Upper lobe of left lung (tissue), 4 donors: ENCODE results near the gene SLC5A6.

ENCODE experiments used
- EP300 ChIP-seq, 4 donors: sonication (generic); formaldehyde crosslinking; IDR thresholded peaks; one replicate each; pipeline ENCODE4 v1.5.1; 2017; ENCODE audit warnings: antibody characterized with exemption in 4 of 4, control low read depth in 2 of 4
- POLR2A ChIP-seq, 4 donors: fragments of 450-650 bp; IDR thresholded peaks; one replicate each; pipeline ENCODE4 v1.5.1; 2016 to 2017; ENCODE audit warnings: antibody characterized with exemption in 4 of 4, mild to moderate bottlenecking in 2 of 4
- POLR2AphosphoS5 ChIP-seq, 2 donors: sonication (generic); formaldehyde crosslinking; IDR thresholded peaks; one replicate each; pipeline ENCODE4 v1.5.1; 2017; ENCODE audit warnings: antibody characterized with exemption in 2 of 2
- TF ChIP-seq, protein P1 (sequence below), 6 experiments: fragments of 450-650 bp in 4 of 6; fragments of 200-600 bp in 2 of 6; sonication (generic) in 2 of 6; IDR thresholded peaks; one replicate each; pipeline ENCODE4 v1.5.1; 2016 to 2019; ENCODE audit warnings: antibody characterized with exemption in 6 of 6

DNA sequence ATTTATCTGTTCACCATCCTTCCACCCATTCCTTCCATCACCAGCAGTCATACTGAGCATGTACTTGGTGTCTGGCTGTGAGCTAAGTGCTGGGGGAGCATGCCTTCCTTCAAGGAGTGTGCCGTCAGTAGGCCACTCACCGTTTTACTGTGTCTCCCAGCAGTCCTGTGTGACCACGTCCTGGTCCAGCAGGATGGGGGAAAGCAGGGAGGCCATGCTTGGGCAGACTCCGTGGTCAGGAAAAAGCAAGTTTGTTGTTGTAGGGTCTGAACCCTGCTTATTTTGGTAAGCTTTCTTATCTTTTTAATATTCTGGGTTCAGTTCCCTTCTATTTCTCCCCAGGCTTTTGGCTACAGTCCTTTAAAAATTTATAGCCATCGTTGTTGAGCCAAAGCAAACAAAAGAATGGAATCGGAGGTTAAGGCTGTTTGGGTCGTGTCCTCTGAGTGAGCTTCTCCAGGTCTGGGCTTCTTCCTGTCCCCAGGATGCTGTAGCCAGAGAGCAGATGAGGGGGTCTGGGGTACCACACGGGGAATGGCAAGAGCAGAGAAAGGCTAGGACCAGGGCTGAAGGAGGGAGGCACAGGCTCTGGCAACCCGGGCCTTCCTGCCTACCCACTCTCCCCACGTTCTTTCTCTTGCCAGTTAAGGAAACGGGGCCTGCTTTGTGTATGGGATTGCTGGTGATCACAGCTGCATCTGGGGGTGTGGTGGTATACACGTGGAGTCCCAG is 37.3 kb upstream of the SLC5A6 start:
- TF ChIP-seq, protein P1, sequence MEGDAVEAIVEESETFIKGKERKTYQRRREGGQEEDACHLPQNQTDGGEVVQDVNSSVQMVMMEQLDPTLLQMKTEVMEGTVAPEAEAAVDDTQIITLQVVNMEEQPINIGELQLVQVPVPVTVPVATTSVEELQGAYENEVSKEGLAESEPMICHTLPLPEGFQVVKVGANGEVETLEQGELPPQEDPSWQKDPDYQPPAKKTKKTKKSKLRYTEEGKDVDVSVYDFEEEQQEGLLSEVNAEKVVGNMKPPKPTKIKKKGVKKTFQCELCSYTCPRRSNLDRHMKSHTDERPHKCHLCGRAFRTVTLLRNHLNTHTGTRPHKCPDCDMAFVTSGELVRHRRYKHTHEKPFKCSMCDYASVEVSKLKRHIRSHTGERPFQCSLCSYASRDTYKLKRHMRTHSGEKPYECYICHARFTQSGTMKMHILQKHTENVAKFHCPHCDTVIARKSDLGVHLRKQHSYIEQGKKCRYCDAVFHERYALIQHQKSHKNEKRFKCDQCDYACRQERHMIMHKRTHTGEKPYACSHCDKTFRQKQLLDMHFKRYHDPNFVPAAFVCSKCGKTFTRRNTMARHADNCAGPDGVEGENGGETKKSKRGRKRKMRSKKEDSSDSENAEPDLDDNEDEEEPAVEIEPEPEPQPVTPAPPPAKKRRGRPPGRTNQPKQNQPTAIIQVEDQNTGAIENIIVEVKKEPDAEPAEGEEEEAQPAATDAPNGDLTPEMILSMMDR (IDR thresholded peaks at IDR 0.05), result no peak
- TF ChIP-seq POLR2A (IDR thresholded peaks at IDR 0.05) (no peak), POLR2AphosphoS5 (IDR thresholded peaks at IDR 0.05) (no peak), EP300 (IDR thresholded peaks at IDR 0.05) (no peak)
